ENCODE results near the gene F2.

GRCh38 chr11:46731545-46731944 is 12.5 kb downstream of the F2 start:
- TF ChIP-seq CTCF (IDR thresholded peaks at IDR 0.05): no peak
- no peak for TF ChIP-seq POLR2A (IDR thresholded peaks at IDR 0.05)
